Smooth muscle cell (in vitro differentiated cells): ENCODE results near the gene SMARCB1. TPM values are rescaled to one million over a fixed set of nuclear protein-coding genes. Genes with fewer than 3 reads are reported as not detected.

ENCODE experiments used
- DNase-seq: peaks from one replicate; lab custom pipeline; 2025; ENCODE audit not compliant: unreplicated experiment; lab: John Stamatoyannopoulos, UW
- H2AFZ ChIP-seq: fragments of 200-600 bp; sonication (generic); 2 replicates; pipeline ENCODE4 v1.6.0; 2016; ENCODE audit warnings: antibody characterized with exemption, low read depth, mild to moderate bottlenecking
- H3F3A ChIP-seq: fragments of 200-600 bp; sonication (generic); 2 replicates; pipeline ENCODE4 v1.6.0; 2017; ENCODE audit warnings: antibody characterized with exemption, low read depth
- H3K27ac ChIP-seq: fragments of 200-600 bp; sonication (generic); 2 replicates; pipeline ENCODE4 v1.5.1; 2016; ENCODE audit warnings: low read depth, mild to moderate bottlenecking
- H3K27me3 ChIP-seq: fragments of 200-600 bp; sonication (generic); 2 replicates; pipeline ENCODE4 v1.6.1; 2016; ENCODE audit warnings: low read depth, mild to moderate bottlenecking
- H3K36me3 ChIP-seq: fragments of 200-600 bp; sonication (generic); 2 replicates; pipeline ENCODE4 v1.5.1; 2016; ENCODE audit warnings: low read depth
- H3K4me1 ChIP-seq: fragments of 200-600 bp; sonication (generic); 2 replicates; pipeline ENCODE4 v1.5.1; 2016; ENCODE audit warnings: low read depth
- H3K4me2 ChIP-seq: fragments of 200-600 bp; sonication (generic); 2 replicates; pipeline ENCODE4 v1.6.0; 2016; ENCODE audit warnings: mild to moderate bottlenecking
- H3K4me3 ChIP-seq: fragments of 200-600 bp; sonication (generic); 2 replicates; pipeline ENCODE4 v1.5.1; 2016; ENCODE audit warnings: mild to moderate bottlenecking
- H3K79me2 ChIP-seq: fragments of 200-600 bp; sonication (generic); 2 replicates; pipeline ENCODE4 v1.6.0; 2016; ENCODE audit warnings: low read depth, mild to moderate bottlenecking
- H3K9ac ChIP-seq: fragments of 200-600 bp; sonication (generic); 2 replicates; pipeline ENCODE4 v1.6.0; 2016; ENCODE audit warnings: low read depth
- H3K9me3 ChIP-seq: fragments of 200-600 bp; sonication (generic); replicated peaks from 2 replicates; pipeline ENCODE4 v1.5.1; 2016; ENCODE audit warnings: low read depth
- H4K20me1 ChIP-seq: fragments of 200-600 bp; sonication (generic); 2 replicates; pipeline ENCODE4 v1.6.0; 2016; ENCODE audit warnings: low read depth
- CTCF ChIP-seq: fragments of 200-600 bp; sonication (generic); IDR thresholded peaks from 2 replicates; pipeline ENCODE4 v1.5.1; 2017; ENCODE audit warnings: borderline replicate concordance, mild to moderate bottlenecking, antibody characterized with exemption; ENCODE audit not compliant: insufficient read depth, poor library complexity, severe bottlenecking
- WGBS: methylation state at CpG from one replicate; pipeline ENCODE4 v1.1.7; 2016; ENCODE audit warnings: low lambda C conversion rate; 5-methylcytosine and 5-hydroxymethylcytosine counted together
- polyA plus RNA-seq: library from polyadenylated mRNA; unstranded; fragments of >200 nt; fragmentation: Nextera tagmentation; extraction: Ambion mirVana; gene quantifications from 2 replicates; pipeline ENCODE4 v1.2.1, GENCODE V29; 2016
- total RNA-seq: library from RNA; depleted of rRNA; stranded (reverse); fragments of >200 nt; gene quantifications from 2 replicates; pipeline ENCODE4 v1.2.3, GENCODE V29; 2014

The SMARCB1 gene
- total and polyA plus RNA-seq, 2 experiments from 2014 or later = 65.8 to 124 TPM

- H4K20me1 ChIP-seq = no peaks in the 10 kb centered on the region
- H3K27ac ChIP-seq = no peak overlapping the region
- H3K36me3 ChIP-seq = no peaks in the 10 kb centered on the region
- no peak for DNase-seq
- 100% methylated on average over 2 of the region's 2 CpGs for WGBS
- H3K4me2 ChIP-seq = peak overlapping the region; percentile 8
- TF ChIP-seq CTCF = no peak
- no peaks in the 10 kb centered on the region for H3K79me2 ChIP-seq
- H3K9me3 ChIP-seq = no peaks in the 10 kb centered on the region
- H3F3A ChIP-seq = no peaks in the 10 kb centered on the region
- no peak overlapping the region for H2AFZ ChIP-seq
- peaks cover 8% of the 10 kb centered on the region for H3K4me1 ChIP-seq
- H3K27me3 ChIP-seq = no peaks in the 10 kb centered on the region
- H3K4me3 ChIP-seq = no peak overlapping the region
- H3K9ac ChIP-seq = no peak overlapping the region
These were observed 11.8 kb upstream of the SMARCB1 start for GRCh38 chr22:23774922-23775436.

GRCh38 chr22:23775779-23776375, 10.9 kb upstream of the SMARCB1 start:
- WGBS = 87% methylated on average over 3 of the region's 3 CpGs
- Histone ChIP-seq H3F3A (no peaks in the 10 kb centered on the region), H3K4me3 (no peak overlapping the region), H3K4me1 (peaks cover 8% of the 10 kb centered on the region), H3K79me2 (no peaks in the 10 kb centered on the region), H3K9ac (no peak overlapping the region), H2AFZ (no peak overlapping the region), H3K9me3 (no peaks in the 10 kb centered on the region), H3K27ac (no peak overlapping the region), H3K4me2 (no peak overlapping the region), H4K20me1 (no peaks in the 10 kb centered on the region), H3K36me3 (no peaks in the 10 kb centered on the region), H3K27me3 (no peaks in the 10 kb centered on the region)
- no peak for TF ChIP-seq CTCF
- DNase-seq = no peak

GRCh38 chr22:23777776-23778576, 8.8 kb upstream of the SMARCB1 start:
- no peaks in the 10 kb centered on the region for H3K9me3 ChIP-seq
- H3K4me2 ChIP-seq = no peak overlapping the region
- no peaks in the 10 kb centered on the region for H3K36me3 ChIP-seq
- no peak overlapping the region for H2AFZ ChIP-seq
- WGBS = 95% methylated on average over 11 of the region's 11 CpGs
- no peaks in the 10 kb centered on the region for H4K20me1 ChIP-seq
- H3F3A ChIP-seq = no peaks in the 10 kb centered on the region
- no peaks in the 10 kb centered on the region for H3K27me3 ChIP-seq
- no peak overlapping the region for H3K27ac ChIP-seq
- H3K4me1 ChIP-seq = peaks cover 4% of the 10 kb centered on the region
- no peak for TF ChIP-seq CTCF
- H3K9ac ChIP-seq = no peak overlapping the region
- no peaks in the 10 kb centered on the region for H3K79me2 ChIP-seq
- no peak for DNase-seq
- H3K4me3 ChIP-seq = no peak overlapping the region
